ENCODE results near the gene MYRFL.

- TF ChIP-seq POLR2AphosphoS5 (IDR thresholded peaks at IDR 0.05) = no peak
- no peak for TF ChIP-seq CTCF (IDR thresholded peaks at IDR 0.05)
Measured at GRCh38 chr12:69833696-69834095, 8.7 kb downstream of the MYRFL start.
